ENCODE measurements around the gene DIO3.

DNA sequence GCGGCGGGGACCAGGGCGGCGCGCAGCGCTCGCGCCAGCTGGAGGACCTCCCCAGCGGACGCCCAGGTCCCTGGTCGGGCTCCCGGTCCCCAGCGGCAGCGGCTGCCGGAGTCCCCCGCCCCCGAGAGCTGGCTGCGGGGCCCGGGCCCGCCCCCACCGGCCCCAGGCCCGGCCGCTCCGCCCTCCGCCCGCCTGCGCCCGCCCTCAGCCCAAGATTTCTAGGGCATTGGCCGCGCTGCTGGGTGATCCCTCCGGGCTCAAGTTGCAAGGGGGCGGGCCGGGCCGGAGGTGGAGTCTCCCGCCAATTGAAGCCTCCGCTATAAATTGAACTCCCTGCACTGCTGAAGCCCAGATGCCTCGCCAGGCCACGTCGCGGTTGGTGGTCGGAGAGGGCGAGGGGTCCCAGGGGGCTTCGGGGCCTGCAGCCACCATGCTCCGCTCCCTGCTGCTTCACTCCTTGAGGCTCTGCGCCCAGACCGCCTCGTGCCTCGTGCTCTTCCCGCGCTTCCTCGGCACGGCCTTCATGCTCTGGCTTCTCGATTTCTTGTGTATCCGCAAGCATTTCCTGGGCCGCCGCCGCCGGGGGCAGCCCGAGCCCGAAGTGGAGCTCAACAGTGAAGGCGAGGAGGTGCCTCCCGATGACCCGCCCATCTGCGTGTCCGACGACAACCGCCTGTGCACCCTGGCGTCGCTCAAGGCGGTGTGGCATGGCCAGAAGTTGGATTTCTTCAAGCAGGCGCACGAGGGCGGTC lies at the start of gene DIO3:
- TF ChIP-seq EZH2 (IDR thresholded peaks at IDR 0.05; ENCODE audit: low read depth) (no peak), CTCF (conservative IDR thresholded peaks at IDR 0.05) (no peak)
